Testis (tissue), 5 donors: ENCODE data around the gene GJB5. TPM values are rescaled to one million over a fixed set of nuclear protein-coding genes. Genes with fewer than 3 reads are reported as not detected.

Experiments
- DNase-seq: peaks from one replicate; pipeline ENCODE4 v3.0.0-alpha.2; 2019
- H3K27ac ChIP-seq, 2 donors: fragments of 200-600 bp; sonication (generic); one replicate each; pipeline ENCODE4 v1.5.1; 2019
- H3K27me3 ChIP-seq: fragments of 200-600 bp; sonication (generic); one replicate; pipeline ENCODE4 v1.5.1; 2019
- H3K36me3 ChIP-seq: fragments of 200-600 bp; sonication (generic); one replicate; pipeline ENCODE4 v1.5.1; 2017; ENCODE audit warnings: low read depth; ENCODE audit errors: missing control alignments
- H3K4me1 ChIP-seq: fragments of 200-600 bp; sonication (generic); one replicate; pipeline ENCODE4 v1.5.1; 2019
- H3K4me3 ChIP-seq, 2 donors: fragments of 200-600 bp; sonication (generic); one replicate each; pipeline ENCODE4 v1.5.1; 2017 to 2019
- H3K9me3 ChIP-seq: fragments of 200-600 bp; sonication (generic); one replicate; pipeline ENCODE4 v1.5.1; 2017
- POLR2A ChIP-seq: fragments of 450-650 bp; IDR thresholded peaks from one replicate; pipeline ENCODE4 v1.6.1; 2017; ENCODE audit warnings: antibody characterized with exemption, mild to moderate bottlenecking, moderate library complexity
- WGBS, 2 donors: methylation state at CpG; one replicate each; pipeline ENCODE4 v1.1.5; 2018; 5-methylcytosine and 5-hydroxymethylcytosine counted together
- intact Hi-C: fragments of 100-400 bp; cut with DNase I; formaldehyde crosslinking; loops from one replicate; pipeline ENCODE4 v1.15.1; 2023; ENCODE audit warnings: low total_unique reads
- long read RNA-seq, 2 donors: transcript quantifications; one replicate each; lab custom pipeline, GENCODE V29; 2026
- polyA plus RNA-seq: library from polyadenylated mRNA; stranded (reverse); fragments of 350-450 nt; fragmentation: Illumina TruSeq; extraction: RNeasy Lipid Tissue Mini Kit (QIAGEN cat#74804); gene quantifications from one replicate; pipeline ENCODE4 v1.2.3, GENCODE V29; 2014; ENCODE audit warnings: low read depth, low replicate concordance; ENCODE audit not compliant: insufficient read depth
- total RNA-seq, 2 donors: library from RNA; depleted of rRNA; stranded (reverse); fragments of >200 nt; gene quantifications; one replicate each; pipeline ENCODE4 v1.2.3, GENCODE V29; 2016
- TF ChIP-seq, protein P1 (sequence below), 3 experiments: fragments of 450-650 bp in 2 of 3; fragments of 200-600 bp in 1 of 3; sonication (generic) in 1 of 3; IDR thresholded peaks; one replicate each; pipeline ENCODE4 v1.5.1; 2016 to 2019; ENCODE audit warnings: antibody characterized with exemption in 3 of 3, mild to moderate bottlenecking in 2 of 3, moderate library complexity in 1 of 3

GJB5 gene
- total RNA-seq (not detected), polyA plus RNA-seq (not detected)
- long read RNA-seq, donor 1 = 0 reads
- long read RNA-seq, donor 2 = 0 reads

DNA sequence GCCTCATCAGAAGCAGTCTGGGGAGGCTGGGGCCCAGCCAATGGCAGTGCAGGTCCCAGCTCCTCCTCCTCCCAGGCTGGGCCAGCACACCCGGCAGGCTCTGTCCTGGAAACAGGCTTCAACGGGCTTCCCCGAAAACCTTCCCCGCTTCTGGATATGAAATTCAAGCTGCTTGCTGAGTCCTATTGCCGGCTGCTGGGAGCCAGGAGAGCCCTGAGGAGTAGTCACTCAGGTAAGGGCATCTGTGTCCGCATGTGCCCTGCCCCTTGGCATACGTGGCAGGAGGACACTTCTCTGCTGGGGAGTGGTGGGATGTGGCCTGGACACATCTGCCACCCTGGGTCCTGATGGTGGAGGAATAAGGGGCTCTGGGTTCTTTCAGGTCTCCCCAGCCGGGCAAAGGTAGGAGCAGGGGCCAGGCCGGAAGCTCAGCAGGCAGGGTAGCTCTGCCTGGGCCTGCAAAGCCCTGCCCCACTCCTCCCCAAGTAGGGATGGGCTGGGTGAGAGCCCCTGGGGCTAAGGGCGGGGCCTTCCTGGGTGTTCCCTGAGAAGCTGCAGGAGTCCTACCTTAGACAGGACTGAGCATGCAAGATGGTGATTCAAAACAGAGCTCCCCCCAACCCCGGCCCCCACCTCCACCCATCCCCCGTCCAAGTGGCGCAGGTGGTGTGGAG lies at the start of gene GJB5:
Gene GJB5, plus strand, starts transcription at position 84 of the 674 bp plus-strand sequence. CDS start 2,284 bp downstream, outside the sequence.
- TF ChIP-seq POLR2A = no peak
- TF ChIP-seq, protein P1, sequence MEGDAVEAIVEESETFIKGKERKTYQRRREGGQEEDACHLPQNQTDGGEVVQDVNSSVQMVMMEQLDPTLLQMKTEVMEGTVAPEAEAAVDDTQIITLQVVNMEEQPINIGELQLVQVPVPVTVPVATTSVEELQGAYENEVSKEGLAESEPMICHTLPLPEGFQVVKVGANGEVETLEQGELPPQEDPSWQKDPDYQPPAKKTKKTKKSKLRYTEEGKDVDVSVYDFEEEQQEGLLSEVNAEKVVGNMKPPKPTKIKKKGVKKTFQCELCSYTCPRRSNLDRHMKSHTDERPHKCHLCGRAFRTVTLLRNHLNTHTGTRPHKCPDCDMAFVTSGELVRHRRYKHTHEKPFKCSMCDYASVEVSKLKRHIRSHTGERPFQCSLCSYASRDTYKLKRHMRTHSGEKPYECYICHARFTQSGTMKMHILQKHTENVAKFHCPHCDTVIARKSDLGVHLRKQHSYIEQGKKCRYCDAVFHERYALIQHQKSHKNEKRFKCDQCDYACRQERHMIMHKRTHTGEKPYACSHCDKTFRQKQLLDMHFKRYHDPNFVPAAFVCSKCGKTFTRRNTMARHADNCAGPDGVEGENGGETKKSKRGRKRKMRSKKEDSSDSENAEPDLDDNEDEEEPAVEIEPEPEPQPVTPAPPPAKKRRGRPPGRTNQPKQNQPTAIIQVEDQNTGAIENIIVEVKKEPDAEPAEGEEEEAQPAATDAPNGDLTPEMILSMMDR (IDR thresholded peaks at IDR 0.05) = no peak
- WGBS, 2 donors = 70% methylated on average over 13 of the region's 13 CpGs; no CpG with 5 or more reads in 1 of the 2 donors
- H3K4me1 ChIP-seq = no peaks in the 10 kb centered on the region
- intact Hi-C loops = no loop called here
- no peak for DNase-seq
- H3K4me3 ChIP-seq = no peak within 1 kb of the TSS
- H3K27ac ChIP-seq = no peak within 1 kb of the TSS
- no peaks in the 10 kb centered on the region for H3K9me3 ChIP-seq
- no peaks in the 10 kb centered on the region for H3K27me3 ChIP-seq
- no peaks in the 10 kb centered on the region for H3K36me3 ChIP-seq

DNA sequence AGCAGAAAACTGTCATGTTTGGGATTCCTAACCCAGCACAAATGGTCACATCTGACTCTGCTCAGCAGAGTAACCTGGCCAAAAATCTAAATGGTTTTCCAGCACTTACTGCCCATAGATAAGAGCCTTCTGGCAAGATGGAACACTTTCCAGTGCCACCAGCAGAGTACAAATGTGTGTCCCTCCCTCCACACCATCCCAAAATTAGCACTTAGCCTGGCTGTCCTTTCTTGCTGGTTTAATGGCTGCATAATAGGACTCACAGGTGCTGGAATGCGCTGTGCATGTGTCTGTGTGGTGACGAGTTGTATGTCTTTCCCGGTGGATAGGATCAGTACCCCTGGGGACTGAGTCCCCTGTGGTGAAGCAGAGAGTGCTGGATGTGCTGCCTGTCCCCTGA lies 49.8 kb upstream of the GJB5 start:
- no peak for DNase-seq
- Histone ChIP-seq H3K27ac (no peak overlapping the region), H3K27me3 (no peaks in the 10 kb centered on the region), H3K4me1 (no peaks in the 10 kb centered on the region), H3K36me3 (no peaks in the 10 kb centered on the region), H3K4me3 (no peak overlapping the region), H3K9me3 (no peaks in the 10 kb centered on the region)
- intact Hi-C loops = no loop called here
- WGBS, 2 donors = 52 to 56% methylated on average over 3 of the region's 3 CpGs
- TF ChIP-seq, protein P1 (IDR thresholded peaks at IDR 0.05) = no peak
- no peak for TF ChIP-seq POLR2A

DNA sequence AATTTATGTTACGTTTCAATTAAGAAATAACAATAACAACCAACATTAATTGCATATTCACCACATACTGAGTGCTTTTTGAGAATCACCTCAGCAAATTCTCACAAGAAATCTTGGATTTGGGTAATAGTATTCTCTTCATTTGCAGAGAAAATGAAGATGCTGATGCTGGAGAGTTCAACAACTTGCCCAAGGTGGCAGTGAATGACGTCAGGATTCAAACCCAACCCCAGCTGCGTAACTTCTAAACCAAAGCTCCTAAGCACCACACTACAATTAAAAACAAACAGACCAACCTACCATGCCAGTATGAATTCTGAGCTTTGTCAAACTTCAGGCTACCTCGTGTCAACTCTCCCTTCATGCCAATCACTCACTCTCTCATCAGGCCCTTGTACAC lies 46.7 kb upstream of the GJB5 start:
- intact Hi-C loops = no loop called here
- Histone ChIP-seq H3K27ac (no peak overlapping the region), H3K4me3 (no peak overlapping the region), H3K36me3 (no peaks in the 10 kb centered on the region), H3K4me1 (no peaks in the 10 kb centered on the region), H3K27me3 (no peaks in the 10 kb centered on the region), H3K9me3 (no peaks in the 10 kb centered on the region)
- no peak for TF ChIP-seq POLR2A
- TF ChIP-seq, protein P1 (IDR thresholded peaks at IDR 0.05) = no peak
- 73 to 84% methylated on average over 4 of the region's 4 CpGs for WGBS, 2 donors
- no peak for DNase-seq

DNA sequence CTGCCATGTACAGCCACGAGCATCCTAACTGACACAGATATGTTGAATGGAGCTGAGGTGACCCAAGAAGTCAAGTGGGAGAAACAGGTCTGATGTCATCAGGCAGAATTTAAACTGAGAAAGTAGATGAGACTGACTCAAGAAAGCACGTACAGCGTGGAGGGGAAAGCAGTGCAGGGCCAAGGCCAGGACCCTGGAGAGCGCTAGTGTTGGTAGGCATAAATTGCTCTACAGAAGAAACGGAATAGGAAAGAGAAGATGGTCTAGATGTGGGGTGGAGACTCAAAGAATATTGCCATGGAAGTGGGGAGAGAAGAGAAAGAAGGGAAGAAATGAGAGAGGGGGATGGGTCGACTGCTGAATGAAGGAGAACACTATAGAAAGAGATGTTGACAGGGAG lies 45.3 kb upstream of the GJB5 start:
- WGBS, 2 donors = 62 to 66% methylated on average over 6 of the region's 6 CpGs

More for the DNA sequence above, 45.3 kb upstream of the GJB5 start:
- DNase-seq = no peak
- no peak overlapping the region for H3K4me3 ChIP-seq
- intact Hi-C loops = no loop called here
- H3K27ac ChIP-seq = no peak overlapping the region
- no peaks in the 10 kb centered on the region for H3K4me1 ChIP-seq
- no peaks in the 10 kb centered on the region for H3K27me3 ChIP-seq
- TF ChIP-seq POLR2A = no peak
- TF ChIP-seq, protein P1 (IDR thresholded peaks at IDR 0.05) = no peak
- H3K9me3 ChIP-seq = no peaks in the 10 kb centered on the region
- H3K36me3 ChIP-seq = no peaks in the 10 kb centered on the region
